Measurements from ENCODE around the gene DNAH7.

Gene DNAH7

DNA sequence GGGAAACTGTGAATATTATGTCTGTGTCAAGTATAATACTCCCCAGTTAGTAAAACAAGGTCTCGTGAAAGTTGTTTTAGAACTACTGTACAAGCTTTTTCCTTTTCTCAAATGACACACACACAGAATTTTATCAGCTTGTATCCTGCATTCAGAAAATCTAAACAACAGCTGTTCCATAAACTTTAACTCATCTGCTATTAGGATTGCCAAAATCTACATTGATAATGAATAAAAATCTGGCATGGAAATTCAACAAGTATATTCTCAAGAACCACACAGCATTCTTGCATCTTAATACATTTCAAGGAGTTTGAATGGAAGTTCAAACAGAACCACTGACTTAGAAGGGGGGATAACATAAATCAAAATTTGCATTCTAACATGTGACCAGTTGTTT, 260.4 kb downstream of the DNAH7 start:
- DNase-seq (ENCODE audit: low read depth), result no peak

DNA sequence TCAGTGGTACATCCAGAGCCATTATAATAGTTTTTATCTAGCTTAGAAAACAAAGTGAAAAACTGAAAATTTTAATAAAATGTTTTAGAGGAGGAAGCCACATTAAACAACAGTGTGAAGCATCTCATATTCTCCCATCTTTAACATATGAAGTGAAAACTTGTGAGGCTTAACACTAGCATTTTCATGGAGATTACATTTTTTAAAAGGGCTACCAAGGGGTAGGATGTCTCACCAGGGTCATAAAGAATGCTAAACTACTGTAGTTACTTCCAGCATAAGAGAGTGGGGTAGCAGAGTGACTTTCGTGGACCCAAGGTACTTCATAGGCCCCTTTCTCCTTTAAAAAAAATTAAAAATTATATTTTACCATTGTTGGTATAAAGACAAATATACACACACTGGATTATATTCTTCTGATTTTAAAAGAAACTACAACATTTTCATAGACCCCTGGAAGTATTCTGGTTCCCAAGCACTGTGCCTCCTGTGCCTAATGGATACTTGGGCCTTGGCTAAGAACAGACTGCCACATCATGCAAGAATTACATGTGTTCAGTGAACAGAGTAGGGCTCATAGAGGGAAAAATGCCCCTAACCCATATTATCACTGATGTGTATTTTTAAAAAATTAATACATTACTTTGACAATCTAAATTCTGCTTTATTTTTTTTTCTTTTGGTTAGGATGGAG, 263.2 kb downstream of the DNAH7 start:
- DNase-seq (ENCODE audit: low read depth), result no peak

DNA sequence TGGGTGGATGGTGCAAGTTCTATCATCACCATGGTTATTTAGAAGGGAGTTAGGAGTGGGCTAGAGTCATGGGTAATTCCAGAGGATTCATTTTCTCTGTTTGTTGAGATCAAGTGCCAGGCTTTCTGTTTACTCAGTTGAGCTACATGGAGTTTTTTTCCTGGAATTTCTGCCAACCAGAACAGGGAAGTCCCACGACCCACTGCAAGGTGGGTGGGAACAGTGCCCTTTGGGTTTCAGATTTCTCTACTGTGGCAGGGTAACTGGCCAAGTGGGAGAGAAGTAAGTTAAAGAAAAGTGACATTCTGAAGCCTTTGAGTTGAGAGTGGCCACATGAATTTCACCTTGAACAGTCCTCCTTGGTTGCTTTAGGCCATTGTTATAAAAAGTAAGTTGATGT, 272.8 kb downstream of the DNAH7 start:
- no peak for DNase-seq (ENCODE audit: low read depth)

DNA sequence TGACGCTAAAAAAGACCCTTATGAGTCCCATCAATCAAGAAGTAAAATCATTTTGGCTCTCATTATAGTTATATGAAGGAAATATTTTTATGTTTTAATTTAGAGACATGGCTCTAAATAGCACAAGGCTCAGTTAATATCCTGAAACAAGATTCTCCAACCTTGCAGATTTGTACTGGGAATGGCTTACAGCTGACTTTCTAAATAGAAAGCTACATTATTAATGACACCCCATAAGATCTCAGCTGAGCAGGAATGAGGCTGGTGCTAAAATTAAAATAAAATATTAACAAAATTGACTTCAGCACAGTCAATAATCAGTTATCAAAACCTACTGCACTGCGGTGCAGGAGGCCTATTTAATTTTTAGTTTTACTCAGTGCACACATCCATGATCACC, 274.8 kb downstream of the DNAH7 start:
- no peak for DNase-seq (ENCODE audit: low read depth)

DNA sequence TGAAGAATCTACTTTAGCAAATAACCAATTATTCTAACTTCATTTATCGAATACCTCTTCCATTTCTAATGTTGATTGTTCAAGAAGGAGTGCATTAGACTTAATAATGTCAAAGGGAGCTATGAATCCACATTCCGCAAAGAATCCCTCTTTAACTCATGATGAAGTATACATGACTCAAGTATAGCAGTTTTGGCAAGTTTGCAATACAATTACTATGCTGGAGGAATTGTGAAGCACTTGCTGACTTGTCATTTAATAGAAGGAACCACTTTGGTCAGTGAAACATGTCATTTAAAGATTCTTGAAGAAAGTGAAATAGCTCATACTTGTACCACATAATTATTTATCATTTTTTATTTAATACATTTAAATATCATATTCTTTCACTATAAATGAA, 286.5 kb downstream of the DNAH7 start:
- peak; percentile 29 for DNase-seq (ENCODE audit: low read depth)

DNA sequence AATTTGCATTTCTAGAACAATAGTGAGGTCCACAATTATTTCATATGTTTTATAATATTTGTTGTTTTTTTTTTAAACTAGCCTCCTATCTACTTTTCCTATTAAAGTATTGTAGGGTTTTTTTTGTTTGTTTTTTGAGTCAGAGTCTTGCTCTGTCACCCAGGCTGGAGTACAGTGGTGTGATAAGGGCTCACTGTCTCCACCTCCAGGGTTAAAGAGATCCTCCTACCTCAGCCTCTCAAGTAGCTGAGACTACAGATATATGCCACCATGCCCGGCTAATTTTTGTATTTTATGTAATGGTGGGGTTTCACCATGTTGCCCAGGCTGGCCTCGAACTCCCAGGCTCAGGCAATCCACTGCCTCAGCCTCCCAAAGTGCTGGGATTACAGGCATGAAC, 289.1 kb downstream of the DNAH7 start:
- no peak for DNase-seq (ENCODE audit: low read depth)

DNA sequence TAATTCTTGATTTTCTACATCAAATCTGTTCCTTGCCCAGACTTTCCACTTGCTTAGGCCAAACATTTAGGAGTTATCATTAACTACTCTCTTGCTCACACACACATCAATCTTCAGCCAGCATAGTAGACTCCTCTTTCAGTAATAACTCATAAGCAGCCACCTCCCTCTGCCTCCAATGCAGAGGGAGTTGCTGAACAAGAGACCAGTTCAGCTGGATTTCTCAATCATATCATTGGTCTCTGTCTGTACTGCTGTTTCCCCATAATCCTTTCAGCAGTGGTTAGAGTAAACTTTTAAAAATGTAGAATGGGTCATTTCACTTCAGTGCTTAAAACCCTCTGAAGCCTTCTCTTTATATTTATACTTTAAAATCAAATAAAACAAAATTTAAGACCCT, 298.7 kb downstream of the DNAH7 start:
- no peak for DNase-seq (ENCODE audit: low read depth)

DNA sequence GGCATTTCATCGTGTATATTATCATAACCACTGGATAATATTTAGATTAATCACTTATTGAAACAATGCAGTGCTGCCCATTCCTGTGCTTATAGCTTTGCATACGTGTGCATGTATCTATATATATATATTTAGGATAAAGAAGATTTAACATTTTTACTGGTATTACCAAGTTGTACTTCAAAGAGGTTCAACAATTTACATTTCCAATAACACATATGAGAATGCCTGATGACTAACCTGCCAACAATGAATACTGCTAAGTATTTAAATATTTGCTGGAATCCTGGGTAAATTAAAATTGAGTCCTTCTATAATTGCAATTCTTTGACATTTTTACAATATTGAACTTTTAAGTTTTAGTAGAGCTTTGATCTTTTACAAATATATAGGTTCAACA, 300.2 kb downstream of the DNAH7 start:
- no peak for DNase-seq (ENCODE audit: low read depth)

DNA sequence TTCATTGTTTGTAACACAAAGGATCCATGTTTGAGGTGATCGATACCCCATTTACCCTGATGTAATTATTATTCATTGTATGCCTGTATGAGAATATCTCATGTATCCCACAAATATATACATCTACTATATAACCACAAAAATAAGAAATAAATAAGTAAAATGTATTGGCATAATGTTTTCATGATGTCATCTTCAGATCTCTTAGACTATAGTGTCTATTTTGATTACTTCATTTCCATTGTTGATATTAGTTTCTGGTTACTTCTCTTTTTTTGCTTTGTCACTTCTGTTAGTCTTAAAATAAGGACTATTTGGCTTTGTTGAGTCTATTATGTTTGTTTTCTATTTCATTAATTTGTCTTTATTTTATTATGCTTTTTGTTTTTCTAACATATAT, 301.9 kb downstream of the DNAH7 start:
- no peak for DNase-seq (ENCODE audit: low read depth)

DNA sequence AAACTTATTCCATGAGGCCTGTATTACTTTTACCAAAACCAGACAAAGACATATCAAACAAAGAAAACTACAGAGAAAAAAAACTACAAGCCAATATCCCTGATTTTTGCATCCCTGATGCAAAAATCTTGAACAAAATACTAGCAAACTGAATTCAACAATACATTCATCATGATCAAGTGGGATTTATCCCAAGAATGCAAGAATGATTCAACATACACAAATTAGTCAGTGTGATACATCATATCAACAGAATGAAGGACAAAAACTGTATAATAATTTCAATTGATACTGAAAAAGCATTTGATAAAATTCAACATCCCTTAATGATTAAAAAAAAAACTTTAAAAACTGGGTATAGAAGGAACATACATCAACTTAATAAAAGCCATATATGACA, 304.8 kb downstream of the DNAH7 start:
- DNase-seq (ENCODE audit: low read depth), result no peak

DNA sequence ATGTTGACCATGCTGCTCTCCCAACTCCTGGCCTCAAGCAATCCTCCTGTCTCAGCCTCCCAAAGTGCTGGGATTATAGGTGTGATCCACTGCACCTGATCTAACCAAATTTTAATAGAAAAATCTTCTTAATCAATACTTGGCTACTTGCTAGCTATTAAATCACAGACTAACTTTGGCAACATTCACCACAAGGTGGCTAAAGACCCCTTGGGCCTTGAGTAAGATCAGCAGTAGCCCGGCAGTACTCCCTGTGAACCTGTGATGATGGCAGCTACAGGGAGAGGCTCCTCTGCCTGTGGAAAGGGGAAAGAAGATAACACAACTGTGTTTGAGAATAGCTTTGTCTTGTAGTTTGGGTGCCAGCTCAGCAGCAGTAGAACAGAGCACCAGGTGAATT, 308.8 kb downstream of the DNAH7 start:
- DNase-seq (ENCODE audit: low read depth), result no peak

DNA sequence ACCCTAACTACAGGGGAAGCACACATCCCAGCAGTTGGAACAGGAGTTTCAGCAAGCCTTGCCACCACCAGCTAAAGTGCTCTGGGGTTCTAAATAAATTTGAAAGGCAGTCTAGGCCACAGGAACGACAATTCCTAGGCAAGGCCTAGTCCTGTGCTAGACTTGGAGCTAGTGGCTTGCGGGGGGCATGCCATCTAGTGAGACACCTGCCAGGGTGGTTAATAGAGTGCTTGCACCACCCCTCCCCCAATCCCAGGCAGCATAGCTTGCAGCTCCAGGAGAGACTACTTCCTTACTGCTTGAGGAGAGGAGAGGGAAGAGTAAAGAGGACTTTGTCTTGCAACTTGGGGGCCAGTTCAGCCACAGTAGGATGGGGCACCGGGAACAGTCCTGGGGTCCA, 309.8 kb downstream of the DNAH7 start:
- no peak for DNase-seq (ENCODE audit: low read depth)

DNA sequence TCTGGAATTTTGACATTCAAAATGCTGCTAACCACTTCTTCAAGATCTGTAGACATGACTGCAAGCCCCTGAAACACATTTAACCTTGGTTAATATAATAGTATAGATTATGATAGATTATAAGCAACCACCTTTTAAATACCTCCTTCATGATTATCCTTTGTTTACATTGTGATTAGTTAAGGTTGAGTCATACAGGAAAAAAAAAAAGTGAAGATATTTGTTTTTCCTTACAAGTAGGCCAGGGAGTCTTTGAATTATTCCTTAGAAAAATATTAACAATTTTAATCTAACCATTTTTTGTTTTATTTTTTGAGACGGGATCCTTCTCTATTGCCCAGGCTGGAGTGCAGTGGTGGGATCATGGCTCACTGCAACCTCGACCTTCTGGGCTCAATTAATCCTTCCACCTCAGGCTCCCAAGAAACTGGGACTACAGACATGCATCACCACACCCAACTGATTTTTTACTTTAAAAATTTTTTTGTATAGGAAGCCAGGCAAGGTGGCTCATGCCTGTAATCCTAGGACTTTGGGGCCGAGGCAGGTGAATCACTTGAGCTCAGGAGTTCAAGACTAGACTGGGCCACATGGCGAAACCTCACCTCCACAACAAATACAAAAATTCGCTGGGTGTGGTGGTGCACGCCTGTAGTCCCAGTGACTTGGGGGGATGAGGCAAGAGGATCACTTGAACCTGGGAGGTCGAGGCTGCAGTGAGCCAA, 312.3 kb downstream of the DNAH7 start:
- DNase-seq (ENCODE audit: low read depth), result no peak

DNA sequence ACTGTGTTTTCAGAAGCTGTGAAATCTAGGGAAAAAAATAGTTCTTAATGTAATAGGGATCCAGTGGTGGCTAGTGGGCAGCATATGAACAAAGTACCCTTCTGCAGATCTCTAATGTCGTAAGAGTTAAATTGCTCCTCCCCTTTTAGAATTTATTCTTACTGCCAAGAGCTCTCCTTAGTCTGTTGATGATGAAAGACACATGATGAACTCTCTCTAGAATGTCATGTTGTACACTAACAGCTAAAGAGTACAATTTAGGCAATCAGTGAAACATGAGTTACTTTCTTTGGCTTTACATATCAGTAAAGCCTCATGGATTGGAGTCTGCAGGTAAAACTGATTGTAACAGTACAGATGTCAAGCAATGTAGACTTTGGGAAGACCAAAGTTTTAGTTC, 327.4 kb downstream of the DNAH7 start:
- no peak for DNase-seq (ENCODE audit: low read depth)

DNA sequence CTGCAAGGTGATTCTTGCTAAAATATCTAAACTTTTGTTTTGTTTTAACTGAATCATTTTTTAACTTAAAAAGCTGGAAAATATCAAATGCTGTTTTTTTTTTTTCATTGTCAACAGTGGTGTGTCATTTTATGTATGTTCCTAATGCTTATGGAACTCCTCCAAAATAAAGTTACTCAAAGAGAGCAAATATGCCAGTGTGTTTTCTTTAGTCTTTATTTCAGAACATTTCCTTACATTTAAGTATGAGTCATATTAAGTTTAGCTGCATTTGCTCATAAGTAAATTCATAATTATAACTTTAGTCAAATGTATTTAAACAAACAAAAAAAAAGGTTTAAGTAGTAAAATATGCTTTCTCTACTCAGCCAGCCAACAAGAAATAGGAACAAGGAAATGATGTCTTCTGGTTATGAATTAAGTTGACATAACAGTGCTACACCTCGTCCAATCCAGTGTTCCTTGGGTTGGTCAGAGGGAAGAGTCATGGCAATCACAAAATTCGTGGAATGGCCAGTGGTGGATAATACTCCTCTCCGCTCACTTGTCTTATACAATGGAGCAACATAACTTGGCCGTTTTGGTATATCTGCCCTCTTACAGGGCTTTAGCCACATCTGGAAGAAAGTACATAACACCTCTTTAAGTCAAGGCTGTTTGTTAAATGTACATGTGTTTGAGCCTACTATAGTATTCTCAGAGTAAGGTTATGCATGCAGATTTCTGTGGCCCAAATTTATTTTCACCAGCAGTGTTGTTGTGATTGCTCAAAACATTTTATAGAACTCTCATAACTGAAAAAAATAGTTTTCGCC, 330.9 kb downstream of the DNAH7 start:
- no peak for DNase-seq (ENCODE audit: low read depth)

DNA sequence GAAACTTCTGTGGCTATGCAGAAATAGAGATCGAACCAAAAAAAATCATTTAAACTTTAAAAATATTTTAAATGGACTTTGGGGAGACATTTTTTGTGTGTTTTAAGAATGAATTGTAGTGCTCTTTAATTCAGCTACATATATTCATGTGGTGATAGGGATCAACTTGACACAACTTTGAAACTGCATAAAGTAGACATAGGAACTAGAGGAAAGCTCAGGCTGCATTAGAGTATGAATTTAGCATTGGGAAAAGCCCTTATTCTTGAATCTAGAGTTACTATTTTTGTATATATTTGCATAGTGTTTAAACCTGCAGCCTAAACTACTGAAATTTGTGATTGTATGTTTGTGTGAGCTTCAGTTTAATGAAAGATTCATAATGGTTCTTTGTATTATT, 333.3 kb downstream of the DNAH7 start:
- no peak for DNase-seq (ENCODE audit: low read depth)

DNA sequence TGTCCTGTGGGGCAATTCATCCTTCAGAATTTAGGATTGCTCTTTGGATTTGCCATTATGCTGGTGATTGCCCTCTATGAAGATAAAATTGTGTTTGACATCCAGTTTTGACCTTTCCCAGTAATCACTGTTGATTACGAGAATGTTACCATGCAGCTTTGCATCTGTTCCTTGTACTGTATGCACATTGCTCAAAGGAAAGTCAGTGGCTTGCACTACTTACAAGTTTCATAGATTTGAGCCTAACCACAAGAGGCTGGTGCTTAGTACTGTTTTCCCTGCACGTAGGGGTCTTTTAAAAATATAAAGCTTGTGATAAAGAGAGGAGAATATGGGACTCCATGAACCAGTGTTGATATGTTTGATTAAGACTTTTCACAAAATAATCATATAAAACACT, 333.7 kb downstream of the DNAH7 start:
- no peak for DNase-seq (ENCODE audit: low read depth)

DNA sequence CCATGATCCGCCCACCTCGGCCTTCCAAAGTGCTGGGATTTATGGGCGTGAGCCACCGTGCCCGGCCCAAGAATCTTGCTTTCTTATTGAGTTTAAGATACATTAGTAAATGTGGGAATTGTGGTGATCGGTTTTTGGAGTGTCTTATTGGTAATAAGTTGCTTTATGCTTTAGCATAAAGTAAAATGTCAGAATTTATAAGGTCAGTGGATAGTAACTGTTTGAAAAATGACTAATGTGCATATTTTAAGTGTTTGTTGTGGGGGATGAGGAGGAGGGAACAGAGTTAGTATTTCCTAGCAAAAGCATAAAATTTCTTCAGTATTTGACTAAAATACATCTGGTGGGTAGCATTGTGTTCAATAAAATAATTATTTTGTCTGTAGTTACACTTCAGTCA, 334.2 kb downstream of the DNAH7 start:
- DNase-seq (ENCODE audit: low read depth), result no peak

DNA sequence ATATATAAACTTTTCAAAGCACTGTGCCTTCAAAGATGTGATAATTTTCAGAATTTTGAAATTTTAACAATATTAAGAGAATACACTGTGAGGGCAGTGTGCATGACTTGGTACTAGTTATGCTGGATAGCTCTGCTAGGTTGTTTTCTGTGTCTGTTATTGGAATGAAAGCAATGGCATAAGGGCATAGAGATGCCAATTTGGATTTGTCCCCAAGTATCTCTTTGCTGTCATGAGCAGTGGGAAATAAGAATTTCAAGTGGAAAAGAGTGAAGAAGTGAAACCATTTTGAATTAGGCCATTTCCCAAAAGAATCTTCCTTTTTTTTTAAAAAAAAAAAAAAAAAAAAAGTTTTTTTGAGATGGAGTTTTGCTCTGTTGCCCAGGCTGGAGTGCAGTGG, 334.8 kb downstream of the DNAH7 start:
- DNase-seq (ENCODE audit: low read depth), result no peak

DNA sequence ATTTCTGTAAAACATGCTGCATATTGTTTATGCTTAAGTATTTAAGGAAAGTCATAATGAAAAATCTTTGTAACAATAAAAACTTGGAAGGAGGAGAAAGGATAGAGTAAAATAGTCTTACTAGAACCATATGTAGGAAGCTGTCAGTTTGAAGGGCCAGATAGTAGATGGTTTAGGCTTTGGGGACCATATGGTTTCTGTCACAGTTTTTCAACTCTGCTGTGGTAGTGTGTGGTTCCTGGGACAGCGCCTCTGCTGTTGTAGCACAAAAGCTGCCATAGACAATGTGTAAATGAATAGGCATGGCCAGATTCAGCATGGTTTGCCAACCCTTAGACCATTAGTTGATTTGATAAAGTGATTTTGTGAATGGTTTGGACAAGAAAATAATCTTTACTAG, 336.1 kb downstream of the DNAH7 start:
- DNase-seq (ENCODE audit: low read depth), result no peak

DNA sequence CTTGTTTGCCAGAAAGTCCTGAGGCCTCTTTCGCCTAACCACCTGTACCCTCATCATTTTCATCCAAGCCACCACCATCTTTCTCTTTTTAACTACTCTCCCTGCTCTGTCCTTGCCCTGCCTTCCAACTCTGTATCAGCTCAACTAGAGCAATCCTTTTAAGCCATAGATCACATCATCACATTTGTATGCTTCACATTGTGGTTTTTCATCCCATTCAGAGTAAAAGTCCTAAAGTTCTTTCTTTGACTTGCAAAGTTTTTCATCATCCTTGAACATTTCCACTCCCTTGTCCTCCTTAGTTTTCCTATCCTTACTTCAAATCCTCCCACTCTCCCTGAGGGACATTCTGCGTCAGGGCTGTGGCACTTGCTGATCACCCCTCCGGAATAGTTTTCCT, 337.7 kb downstream of the DNAH7 start:
- DNase-seq (ENCODE audit: low read depth), result no peak

DNA sequence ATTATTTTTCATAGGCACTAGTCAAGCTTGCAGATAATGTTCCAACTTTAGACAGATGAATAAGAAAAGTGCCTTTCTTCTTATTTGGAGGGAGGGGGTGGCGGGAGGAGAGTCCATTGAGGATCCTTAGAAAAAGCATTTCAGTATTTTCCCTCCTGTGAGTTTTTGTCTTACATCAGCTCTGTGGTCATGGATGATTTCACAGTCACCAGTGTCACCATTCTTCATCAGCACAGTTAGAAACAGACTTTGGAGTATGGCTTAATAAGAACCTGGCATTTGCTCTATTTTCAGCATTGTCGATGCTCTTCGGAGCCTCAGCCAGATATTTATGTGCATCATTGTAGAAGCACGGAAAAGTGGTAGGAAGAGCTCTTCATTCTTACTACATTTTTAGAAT, 341.5 kb downstream of the DNAH7 start:
- DNase-seq (ENCODE audit: low read depth), result no peak

DNA sequence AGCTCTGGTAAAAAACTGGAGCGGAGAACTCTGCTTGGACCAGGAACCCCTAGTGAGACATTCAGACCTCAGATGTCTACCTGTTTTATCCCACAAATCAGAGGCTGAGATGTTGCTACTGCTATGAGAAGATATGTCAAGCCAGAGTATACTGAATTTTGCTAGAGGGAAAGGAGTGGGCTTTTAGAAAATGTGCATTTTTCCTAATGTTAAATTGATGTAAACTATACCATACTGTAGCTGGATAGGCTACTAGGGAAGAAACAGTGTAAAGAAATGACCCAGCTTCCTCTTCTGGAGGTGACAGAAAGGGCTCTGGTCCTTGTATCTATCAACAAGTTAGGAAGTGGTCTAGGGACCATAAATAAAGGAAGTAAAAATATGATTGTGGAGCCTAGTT, 346.6 kb downstream of the DNAH7 start:
- no peak for DNase-seq (ENCODE audit: low read depth)
